K562 (cell line): Measurements from ENCODE around the gene AP3B1. TPM values are rescaled to one million over a fixed set of nuclear protein-coding genes. Genes with fewer than 3 reads are reported as not detected.

ENCODE experiments used
- ATAC-seq: fragments of 200-7000 bp; cut with Tn5 transposase; 3 replicates; pipeline ENCODE4 v1.9.1; 2020; ENCODE audit warnings: moderate library complexity
- BruUV-seq: library from RNA; stranded (reverse); fragments of 400-500 nt; replicated peaks from 2 replicates; lab custom pipeline; 2021; lab: Mats Ljungman, UMichigan
- CTCF ChIA-PET: fragments of 300-600 bp; formaldehyde crosslinking; extraction: SDS; loops from one replicate; lab custom pipeline; 2021; ENCODE audit warnings: low intra/inter-chr PET ratio; lab: Yijun Ruan, JAX
- POLR2A ChIA-PET: fragments of 300-600, 350-650 bp; sonication (Branson Sonifier 250); formaldehyde crosslinking; extraction: SDS; loops from one replicate; lab custom pipeline; 2021; ENCODE audit warnings: antibody characterized with exemption, inconsistent platforms; lab: Yijun Ruan, JAX
- DNase-seq, 4 experiments: peaks; one replicate each; pipeline versions ENCODE4 v3.0.0 to v3.0.0-alpha.2; 2011 to 2018; ENCODE audit warnings: low spot score in 3 of 4, mixed read lengths in 3 of 4; ENCODE audit errors: extremely low read depth in 1 of 4
- FAIRE-seq: peaks from 2 replicates; lab custom pipeline; 2011; peaks lifted over from hg19 to GRCh38; lab: Jason Lieb, UNC
- H2AFZ ChIP-seq: 2 replicates; pipeline ENCODE4 v1.6.0; 2011; ENCODE audit warnings: low read depth, low read length, control low read depth, inconsistent platforms
- H3K27ac ChIP-seq: fragments of 200-600 bp; 3 replicates; pipeline ENCODE4 v1.8.0; 2011; ENCODE audit warnings: low read depth, mild to moderate bottlenecking, control low read depth, inconsistent platforms, low read length, moderate library complexity, mixed read lengths; ENCODE audit errors: extremely low read depth
- H3K27me3 ChIP-seq, 2 experiments: fragments of 300-600 bp in 1 of 2; 2 replicates in 1 of 2; 3 replicates in 1 of 2; pipeline versions ENCODE4 v1.6.0 to v1.8.0; 2011; ENCODE audit warnings: inconsistent platforms in 2 of 2, low read length in 2 of 2, mild to moderate bottlenecking in 1 of 2, mixed read lengths in 1 of 2, moderate library complexity in 1 of 2; ENCODE audit not compliant: control insufficient read depth in 2 of 2, insufficient read depth in 2 of 2
- H3K36me3 ChIP-seq: fragments of 300-600 bp; 3 replicates; pipeline ENCODE4 v1.8.0; 2011; ENCODE audit warnings: mild to moderate bottlenecking, low read length, inconsistent platforms; ENCODE audit not compliant: control insufficient read depth, insufficient read depth
- H3K4me1 ChIP-seq, 2 experiments: fragments of 200-600 bp in 1 of 2; replicated peaks in 1 of 2; 2 replicates in 1 of 2; 3 replicates in 1 of 2; pipeline versions ENCODE4 v1.5.1 to v1.8.0; 2011; ENCODE audit warnings: inconsistent platforms in 2 of 2, low read length in 2 of 2, mild to moderate bottlenecking in 1 of 2, mixed read lengths in 1 of 2, moderate library complexity in 1 of 2; ENCODE audit not compliant: control insufficient read depth in 2 of 2, insufficient read depth in 2 of 2
- H3K4me2 ChIP-seq: 2 replicates; pipeline ENCODE4 v1.6.1; 2011; ENCODE audit warnings: low read length, control low read depth, inconsistent platforms, mixed read lengths; ENCODE audit not compliant: insufficient read depth
- H3K4me3 ChIP-seq: fragments of 200-600 bp; sonication (generic), shearing (Covaris generic); 2 replicates; pipeline ENCODE4 v1.5.1; 2016; ENCODE audit warnings: control low read depth, inconsistent platforms
- H3K79me2 ChIP-seq: fragments of 200-600 bp; 3 replicates; pipeline ENCODE4 v1.8.0; 2011; ENCODE audit warnings: low read length, inconsistent platforms; ENCODE audit not compliant: control insufficient read depth, insufficient read depth
- H3K9ac ChIP-seq, 2 experiments: 2 replicates each; pipeline versions ENCODE4 v1.6.0 to v1.6.1; 2011; ENCODE audit warnings: low read depth in 2 of 2, low read length in 2 of 2, control low read depth in 1 of 2, inconsistent platforms in 1 of 2, mild to moderate bottlenecking in 1 of 2, mixed read lengths in 1 of 2; ENCODE audit not compliant: insufficient read depth in 1 of 2
- H3K9me1 ChIP-seq: one replicate; pipeline ENCODE4 v1.6.0; 2011; ENCODE audit warnings: inconsistent platforms, mild to moderate bottlenecking, low read length, moderate library complexity; ENCODE audit not compliant: control insufficient read depth, insufficient read depth
- H3K9me3 ChIP-seq: replicated peaks from 2 replicates; pipeline ENCODE4 v1.5.1; 2011; ENCODE audit warnings: low read depth, low read length, inconsistent platforms; ENCODE audit not compliant: control insufficient read depth, insufficient read depth
- H4K20me1 ChIP-seq: replicated peaks from 2 replicates; pipeline ENCODE4 v1.6.1; 2011; ENCODE audit warnings: low read length, inconsistent platforms, mixed read lengths; ENCODE audit not compliant: control insufficient read depth, insufficient read depth
- ATF6 ChIP-seq: sonication (generic); formaldehyde crosslinking; IDR thresholded peaks from 2 replicates; pipeline ENCODE4 v1.4.0; 2020; ENCODE audit warnings: mild to moderate bottlenecking, missing genetic modification reagents
- GTF2E2 ChIP-seq: fragments of 200-800 bp; sonication (Bioruptor generic); IDR thresholded peaks from 2 replicates; pipeline ENCODE4 v1.6.1; 2016; ENCODE audit warnings: missing genetic modification characterization, missing compliant biosample characterization
- HDAC2 ChIP-seq: fragments of 450-650 bp; IDR thresholded peaks from 2 replicates; pipeline ENCODE4 v1.6.1; 2016; ENCODE audit warnings: mild to moderate bottlenecking
- LEF1 ChIP-seq: fragments of 450-650 bp; IDR thresholded peaks from 2 replicates; pipeline ENCODE4 v1.6.1; 2016; ENCODE audit warnings: mild to moderate bottlenecking
- NCOA6 ChIP-seq: fragments of 450-650 bp; IDR thresholded peaks from 2 replicates; pipeline ENCODE4 v1.6.1; 2017; ENCODE audit warnings: mild to moderate bottlenecking
- NFE2L1 ChIP-seq: fragments of 450-650 bp; IDR thresholded peaks from 2 replicates; pipeline ENCODE4 v1.6.1; 2016; ENCODE audit warnings: missing genetic modification characterization, low read depth, mild to moderate bottlenecking, missing compliant biosample characterization, moderate library complexity, borderline replicate concordance
- PHB2 ChIP-seq: fragments of 450-650 bp; IDR thresholded peaks from 2 replicates; pipeline ENCODE4 v1.6.1; 2017; ENCODE audit warnings: low read depth
- POU5F1 ChIP-seq: fragments of 150-350 bp; IDR thresholded peaks from 2 replicates; pipeline ENCODE4 v1.6.1; 2014; ENCODE audit warnings: borderline replicate concordance, low read length, low read depth, mild to moderate bottlenecking; ENCODE audit not compliant: partially characterized antibody
- RBM39 ChIP-seq: fragments of 200-400 bp; formaldehyde crosslinking; optimal IDR thresholded peaks from 2 replicates; pipeline ENCODE3; 2018; ENCODE audit warnings: low read depth, low read length
- SAFB ChIP-seq: fragments of 200-400 bp; formaldehyde crosslinking; IDR thresholded peaks from 2 replicates; pipeline ENCODE4 v1.6.1; 2017; ENCODE audit warnings: low read depth, low read length, borderline replicate concordance
- WGBS: fragments of 100-300 bp; shearing (Covaris generic); methylation state at CpG from one replicate; pipeline ENCODE4 v1.1.6; 2016; ENCODE audit warnings: low coverage, mixed read lengths; ENCODE audit not compliant: insufficient coverage; ENCODE audit errors: missing lambda C conversion rate; 5-methylcytosine and 5-hydroxymethylcytosine counted together
- in situ Hi-C: fragments of 300-500 bp; cut with MboI; formaldehyde crosslinking; loops from 4 replicates; pipeline ENCODE4 v1.15.0; 2018; ENCODE audit warnings: inconsistent platforms, mixed read lengths
- intact Hi-C: fragments of 100-400 bp; cut with micrococcal nuclease; formaldehyde crosslinking; loops from 2 replicates; pipeline ENCODE4 v1.14.2; 2022
- polyA plus RNA-seq, 8 experiments: library from polyadenylated mRNA; depleted of rRNA in 4 of 8; stranded (reverse) in 5 of 8; unstranded in 3 of 8; fragments of >200 nt; fragmentation: Nextera tagmentation in 2 of 8; fragmentation: Illumina TruSeq in 1 of 8; extraction: Ambion mirVana in 2 of 8; extraction: Trizol in 1 of 8; gene quantifications; 2 replicates each; pipeline versions ENCODE4 v1.2.1 to v1.2.3, GENCODE V29; 2011 to 2014; ENCODE audit warnings: inconsistent platforms in 1 of 8, missing spikeins in 1 of 8
- total RNA-seq, 7 experiments: library from RNA; depleted of rRNA in 6 of 7; stranded (reverse); fragments of >200 nt in 6 of 7; fragmentation: Illumina TruSeq in 2 of 7; extraction: Trizol in 2 of 7; gene quantifications; 2 replicates each; pipeline versions ENCODE4 v1.2.1 to v1.2.3, GENCODE V29; 2011 to 2021; ENCODE audit warnings: low replicate concordance in 1 of 7
- TF ChIP-seq, protein P1 (sequence below): fragments of 450-650 bp; formaldehyde crosslinking; conservative IDR thresholded peaks from 2 replicates; pipeline ENCODE4 v1.4.0; 2022; ENCODE audit warnings: mild to moderate bottlenecking, missing genetic modification characterization

AP3B1 gene
- total and polyA plus RNA-seq, 9 of the 15 experiments (the other 6 are each of a cell fraction or from before 2014, with no cell fraction given): 21.1 to 61.8 (median 42.2) TPM

DNA sequence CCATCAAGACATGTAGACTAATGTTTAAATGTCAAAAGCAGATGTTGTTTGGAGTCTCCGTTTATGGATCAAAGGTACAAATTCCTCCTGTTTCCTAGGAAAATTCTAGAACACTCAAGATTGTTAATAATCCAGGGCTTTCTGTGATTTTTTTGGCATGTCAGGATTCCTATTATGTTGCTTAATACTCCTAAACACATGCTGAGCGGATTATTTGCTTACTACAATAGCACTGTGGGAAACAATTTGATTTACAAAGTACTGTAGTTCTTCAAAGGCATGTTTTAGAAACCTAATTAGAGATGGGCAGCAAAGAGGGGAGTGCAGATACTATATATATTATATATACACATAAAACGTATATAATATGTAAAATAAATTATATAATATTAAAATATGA, 46.9 kb upstream of the AP3B1 start:
- FAIRE-seq: no peak
- no TSS peak for BruUV-seq
- POLR2A ChIA-PET: no interaction called here
- Histone ChIP-seq H3K36me3 (no peaks in the 10 kb centered on the region), H4K20me1 (no peaks in the 10 kb centered on the region), H3K9me3 (no peaks in the 10 kb centered on the region), H3K4me3 (no peak overlapping the region), H3K9ac (no peak overlapping the region), H2AFZ (no peak overlapping the region), H3K4me2 (no peak overlapping the region), H3K27me3 (no peaks in the 10 kb centered on the region), H3K9me1 (no peaks in the 10 kb centered on the region), H3K79me2 (no peaks in the 10 kb centered on the region), H3K4me1 (no peaks in the 10 kb centered on the region), H3K27ac (no peak overlapping the region)
- CTCF ChIA-PET: no interaction called here
- WGBS: 9% methylated on average over 3 of the region's 3 CpGs
- intact Hi-C loops (no loop called here), in situ Hi-C loops (no loop called here)
- TF ChIP-seq GTF2E2 (tag) (no peak), ATF6 (CRISPR knock-in tag) (no peak), NFE2L1 (tag) (no peak), NCOA6 (no peak), HDAC2 (no peak), PHB2 (no peak), LEF1 (no peak), SAFB (no peak), RBM39 (no peak), POU5F1 (no peak)
- TF ChIP-seq, protein P1, sequence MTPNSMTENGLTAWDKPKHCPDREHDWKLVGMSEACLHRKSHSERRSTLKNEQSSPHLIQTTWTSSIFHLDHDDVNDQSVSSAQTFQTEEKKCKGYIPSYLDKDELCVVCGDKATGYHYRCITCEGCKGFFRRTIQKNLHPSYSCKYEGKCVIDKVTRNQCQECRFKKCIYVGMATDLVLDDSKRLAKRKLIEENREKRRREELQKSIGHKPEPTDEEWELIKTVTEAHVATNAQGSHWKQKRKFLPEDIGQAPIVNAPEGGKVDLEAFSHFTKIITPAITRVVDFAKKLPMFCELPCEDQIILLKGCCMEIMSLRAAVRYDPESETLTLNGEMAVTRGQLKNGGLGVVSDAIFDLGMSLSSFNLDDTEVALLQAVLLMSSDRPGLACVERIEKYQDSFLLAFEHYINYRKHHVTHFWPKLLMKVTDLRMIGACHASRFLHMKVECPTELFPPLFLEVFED (CRISPR knock-in tag): no peak
- no peak for DNase-seq
- no peak for ATAC-seq
